HepG2 (cell line): Measurements from ENCODE around the gene RASSF4. TPM values are rescaled to one million over a fixed set of nuclear protein-coding genes. Genes with fewer than 3 reads are reported as not detected.

ENCODE experiments used
- ADNP ChIP-seq: sonication (generic); formaldehyde crosslinking; IDR thresholded peaks from 2 replicates; pipeline ENCODE4 v1.4.0; 2020; ENCODE audit warnings: missing genetic modification reagents
- E2F2 ChIP-seq: sonication (generic); formaldehyde crosslinking; IDR thresholded peaks from 2 replicates; pipeline ENCODE4 v1.4.0; 2020; ENCODE audit warnings: missing genetic modification reagents, borderline replicate concordance
- GZF1 ChIP-seq: sonication (generic); formaldehyde crosslinking; IDR thresholded peaks from 2 replicates; pipeline ENCODE4 v1.5.1; 2020; ENCODE audit warnings: mild to moderate bottlenecking, missing genetic modification reagents
- HCFC1 ChIP-seq: fragments of 150-350 bp; IDR thresholded peaks from 2 replicates; pipeline ENCODE4 v1.6.1; 2014; ENCODE audit warnings: low read depth, low read length
- HMGXB4 ChIP-seq, 2 experiments: sonication (generic) in 1 of 2; formaldehyde crosslinking in 1 of 2; IDR thresholded peaks; 2 replicates each; pipeline versions ENCODE4 v1.4.0 to v1.6.1; 2018 to 2020; ENCODE audit warnings: missing genetic modification reagents in 2 of 2, borderline replicate concordance in 1 of 2, low read depth in 1 of 2, mild to moderate bottlenecking in 1 of 2, missing biosample characterization in 1 of 2
- KAT8 ChIP-seq: IDR thresholded peaks from 2 replicates; pipeline ENCODE4 v1.6.1; 2016; ENCODE audit warnings: missing genetic modification reagents, missing compliant biosample characterization
- MAFG ChIP-seq: sonication (generic); formaldehyde crosslinking; IDR thresholded peaks from 2 replicates; pipeline ENCODE4 v1.5.1; 2020; ENCODE audit warnings: mild to moderate bottlenecking, missing genetic modification reagents
- NCOA2 ChIP-seq: sonication (generic); formaldehyde crosslinking; IDR thresholded peaks from 2 replicates; pipeline ENCODE4 v1.8.0; 2022; ENCODE audit warnings: inconsistent platforms
- NR2F1 ChIP-seq, 2 experiments: fragments of 450-650 bp in 1 of 2; formaldehyde crosslinking in 1 of 2; IDR thresholded peaks; 2 replicates each; pipeline versions ENCODE4 v1.5.0 to v1.6.1; 2016 to 2020; ENCODE audit warnings: mild to moderate bottlenecking in 1 of 2, missing compliant biosample characterization in 1 of 2, missing genetic modification reagents in 1 of 2, moderate library complexity in 1 of 2
- RBFOX2 ChIP-seq: fragments of 200-400 bp; formaldehyde crosslinking; IDR thresholded peaks from 2 replicates; pipeline ENCODE4 v1.6.1; 2017; ENCODE audit warnings: low read depth, mild to moderate bottlenecking, low read length
- TP53 ChIP-seq: sonication (generic); formaldehyde crosslinking; conservative IDR thresholded peaks from 2 replicates; pipeline ENCODE4 v1.4.0; 2020; ENCODE audit warnings: missing genetic modification reagents
- ZBTB20 ChIP-seq: sonication (generic); formaldehyde crosslinking; IDR thresholded peaks from 2 replicates; pipeline ENCODE4 v1.8.1; 2023; ENCODE audit warnings: missing genetic modification reagents, low read depth, mild to moderate bottlenecking, borderline replicate concordance
- ZNF3 ChIP-seq: IDR thresholded peaks from 2 replicates; pipeline ENCODE4 v1.7.0; 2017; ENCODE audit warnings: inconsistent platforms
- ZNF343 ChIP-seq: sonication (generic); formaldehyde crosslinking; IDR thresholded peaks from 2 replicates; pipeline ENCODE4 v1.4.0; 2020; ENCODE audit warnings: mild to moderate bottlenecking, missing genetic modification reagents
- ZNF546 ChIP-seq: sonication (generic); formaldehyde crosslinking; conservative IDR thresholded peaks from 2 replicates; pipeline ENCODE4 v1.8.1; 2023; ENCODE audit warnings: mild to moderate bottlenecking, missing genetic modification reagents
- ZNF615 ChIP-seq: sonication (generic); formaldehyde crosslinking; IDR thresholded peaks from 2 replicates; pipeline ENCODE4 v1.5.0; 2020; ENCODE audit warnings: mild to moderate bottlenecking, missing genetic modification reagents, borderline replicate concordance
- polyA plus RNA-seq, 8 experiments: library from polyadenylated mRNA; depleted of rRNA in 3 of 8; stranded (reverse) in 7 of 8; unstranded in 1 of 8; fragments of >200 nt; fragmentation: Illumina TruSeq in 4 of 8; extraction: Trizol in 4 of 8; gene quantifications; 2 replicates each; pipeline versions ENCODE4 v1.2.1 to v1.2.3, GENCODE V29; 2011 to 2016; ENCODE audit warnings: low read depth in 4 of 8, missing spikeins in 1 of 8, mixed read lengths in 1 of 8; ENCODE audit not compliant: insufficient read depth in 1 of 8
- total RNA-seq, 5 experiments: library from RNA; depleted of rRNA; stranded (reverse); fragments of >200 nt; fragmentation: Illumina TruSeq; extraction: Trizol; gene quantifications; 2 replicates each; pipeline ENCODE4 v1.2.3, GENCODE V29; 2016; ENCODE audit warnings: low read depth in 1 of 5
- TF ChIP-seq, protein P1 (sequence below): sonication (generic); formaldehyde crosslinking; IDR thresholded peaks from 2 replicates; pipeline ENCODE4 v1.4.0; 2020; ENCODE audit warnings: low read depth, mild to moderate bottlenecking, missing genetic modification reagents
- TF ChIP-seq, protein P2 (sequence below): sonication (generic); formaldehyde crosslinking; IDR thresholded peaks from 2 replicates; pipeline ENCODE4 v1.4.0; 2020; ENCODE audit warnings: missing genetic modification reagents, mild to moderate bottlenecking, borderline replicate concordance
- TF ChIP-seq, protein P3 (sequence below): IDR thresholded peaks from 2 replicates; pipeline ENCODE4 v1.6.1; 2012; ENCODE audit warnings: low read depth, low read length, improper control_type of control experiment

The RASSF4 gene
- total and polyA plus RNA-seq, 2 of the 13 experiments (the other 11 are each of a cell fraction or from before 2014, with no cell fraction given): 34.0 to 51.7 TPM

DNA sequence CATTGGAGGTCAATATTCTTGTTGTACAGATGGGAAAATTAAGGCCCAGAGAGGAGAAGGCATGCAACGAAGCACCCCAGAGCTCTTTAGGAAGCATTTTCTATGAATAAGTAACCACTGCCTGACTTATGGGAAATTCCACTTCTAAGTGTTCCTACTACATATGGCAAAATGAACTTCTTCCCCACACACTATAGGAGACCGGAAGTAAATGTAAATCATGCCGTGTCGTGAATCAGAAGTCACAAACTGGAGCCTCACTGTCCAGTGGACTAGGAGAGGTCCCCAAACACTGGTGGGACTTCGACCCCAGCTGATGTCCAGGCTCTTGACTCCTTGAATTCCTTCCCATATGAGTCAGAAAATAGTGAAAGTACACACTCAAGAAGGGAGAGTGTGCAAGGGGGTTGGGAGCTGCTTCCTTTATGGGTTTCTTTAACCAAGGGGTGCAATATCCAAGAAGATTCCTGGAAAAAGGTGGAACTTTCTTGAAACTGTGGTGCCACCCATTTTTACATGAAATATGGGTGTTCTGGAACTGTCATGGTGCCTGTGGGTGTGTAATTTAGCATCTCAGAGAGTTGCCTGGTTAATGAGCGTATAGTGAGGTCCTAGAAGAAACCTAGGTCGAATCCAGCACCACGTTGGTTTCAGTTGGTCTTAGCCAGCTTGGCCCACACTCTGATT lies 6.7 kb downstream of the RASSF4 start (continued):
- TF ChIP-seq ZNF546 (CRISPR knock-in tag): no peak
- no peak for TF ChIP-seq ZNF343 (CRISPR knock-in tag)
- no peak for TF ChIP-seq MAFG (CRISPR knock-in tag)
- no peak for TF ChIP-seq HCFC1
- TF ChIP-seq RBFOX2: no peak
- peak; percentile 19; the same call in 1 of the 2 replicates for TF ChIP-seq KAT8 (CRISPR knock-in tag)
- TF ChIP-seq, protein P1, sequence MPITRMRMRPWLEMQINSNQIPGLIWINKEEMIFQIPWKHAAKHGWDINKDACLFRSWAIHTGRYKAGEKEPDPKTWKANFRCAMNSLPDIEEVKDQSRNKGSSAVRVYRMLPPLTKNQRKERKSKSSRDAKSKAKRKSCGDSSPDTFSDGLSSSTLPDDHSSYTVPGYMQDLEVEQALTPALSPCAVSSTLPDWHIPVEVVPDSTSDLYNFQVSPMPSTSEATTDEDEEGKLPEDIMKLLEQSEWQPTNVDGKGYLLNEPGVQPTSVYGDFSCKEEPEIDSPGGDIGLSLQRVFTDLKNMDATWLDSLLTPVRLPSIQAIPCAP (CRISPR knock-in tag): no peak
- TF ChIP-seq ZNF3 (CRISPR knock-in tag): no peak
- TF ChIP-seq ZNF615: no peak
- no peak for TF ChIP-seq E2F2 (CRISPR knock-in tag)
- no peak for TF ChIP-seq NCOA2 (CRISPR knock-in tag)
- TF ChIP-seq ZBTB20 (CRISPR knock-in tag): peak; percentile 21; the same call in 1 of the 2 replicates
- TF ChIP-seq, protein P2, sequence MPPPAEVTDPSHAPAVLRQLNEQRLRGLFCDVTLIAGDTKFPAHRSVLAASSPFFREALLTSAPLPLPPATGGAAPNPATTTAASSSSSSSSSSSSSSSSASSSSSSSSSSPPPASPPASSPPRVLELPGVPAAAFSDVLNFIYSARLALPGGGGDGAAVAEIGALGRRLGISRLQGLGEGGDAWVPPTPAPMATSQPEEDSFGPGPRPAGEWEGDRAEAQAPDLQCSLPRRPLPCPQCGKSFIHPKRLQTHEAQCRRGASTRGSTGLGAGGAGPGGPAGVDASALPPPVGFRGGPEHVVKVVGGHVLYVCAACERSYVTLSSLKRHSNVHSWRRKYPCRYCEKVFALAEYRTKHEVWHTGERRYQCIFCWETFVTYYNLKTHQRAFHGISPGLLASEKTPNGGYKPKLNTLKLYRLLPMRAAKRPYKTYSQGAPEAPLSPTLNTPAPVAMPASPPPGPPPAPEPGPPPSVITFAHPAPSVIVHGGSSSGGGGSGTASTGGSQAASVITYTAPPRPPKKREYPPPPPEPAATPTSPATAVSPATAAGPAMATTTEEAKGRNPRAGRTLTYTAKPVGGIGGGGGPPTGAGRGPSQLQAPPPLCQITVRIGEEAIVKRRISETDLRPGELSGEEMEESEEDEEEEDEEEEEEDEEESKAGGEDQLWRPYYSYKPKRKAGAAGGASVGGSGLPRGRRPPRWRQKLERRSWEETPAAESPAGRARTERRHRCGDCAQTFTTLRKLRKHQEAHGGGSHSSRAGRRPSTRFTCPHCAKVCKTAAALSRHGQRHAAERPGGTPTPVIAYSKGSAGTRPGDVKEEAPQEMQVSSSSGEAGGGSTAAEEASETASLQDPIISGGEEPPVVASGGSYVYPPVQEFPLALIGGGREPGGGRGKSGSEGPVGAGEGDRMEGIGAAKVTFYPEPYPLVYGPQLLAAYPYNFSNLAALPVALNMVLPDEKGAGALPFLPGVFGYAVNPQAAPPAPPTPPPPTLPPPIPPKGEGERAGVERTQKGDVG (CRISPR knock-in tag): no peak
- no peak for TF ChIP-seq ADNP (CRISPR knock-in tag)
- TF ChIP-seq NR2F1 (CRISPR knock-in tag; IDR thresholded peaks at IDR 0.05): no peak
- TF ChIP-seq, protein P3, sequence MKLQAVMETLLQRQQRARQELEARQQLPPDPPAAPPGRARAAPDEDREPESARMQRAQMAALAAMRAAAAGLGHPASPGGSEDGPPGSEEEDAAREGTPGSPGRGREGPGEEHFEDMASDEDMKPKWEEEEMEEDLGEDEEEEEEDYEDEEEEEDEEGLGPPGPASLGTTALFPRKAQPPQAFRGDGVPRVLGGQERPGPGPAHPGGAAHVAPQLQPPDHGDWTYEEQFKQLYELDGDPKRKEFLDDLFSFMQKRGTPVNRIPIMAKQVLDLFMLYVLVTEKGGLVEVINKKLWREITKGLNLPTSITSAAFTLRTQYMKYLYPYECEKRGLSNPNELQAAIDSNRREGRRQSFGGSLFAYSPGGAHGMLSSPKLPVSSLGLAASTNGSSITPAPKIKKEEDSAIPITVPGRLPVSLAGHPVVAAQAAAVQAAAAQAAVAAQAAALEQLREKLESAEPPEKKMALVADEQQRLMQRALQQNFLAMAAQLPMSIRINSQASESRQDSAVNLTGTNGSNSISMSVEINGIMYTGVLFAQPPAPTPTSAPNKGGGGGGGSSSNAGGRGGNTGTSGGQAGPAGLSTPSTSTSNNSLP: no peak
- TF ChIP-seq GZF1: no peak
- TF ChIP-seq HMGXB4 (CRISPR knock-in tag; IDR thresholded peaks at IDR 0.05; ENCODE audit: borderline replicate concordance in 1 of 2, low read depth in 1 of 2): no peak
- TF ChIP-seq TP53 (CRISPR knock-in tag): no peak
